Right atrium auricular region (tissue), 2 donors: ENCODE data around the gene PEX7. TPM values are rescaled to one million over a fixed set of nuclear protein-coding genes. Genes with fewer than 3 reads are reported as not detected.
"Not testable (repeated sequence)": the region's sequence is repeated elsewhere in the genome, so short reads cannot be mapped to it uniquely, and the experiment has no call there.

ENCODE experiments used
- DNase-seq: peaks from one replicate; pipeline ENCODE4 v3.0.0-alpha.2; 2019; ENCODE audit warnings: low spot score
- H3K27ac ChIP-seq, 2 donors: fragments of 200-600 bp; sonication (generic); 1 replicate in 1 of 2; 2 replicates in 1 of 2; pipeline ENCODE4 v1.5.1; 2016 to 2019
- H3K27me3 ChIP-seq, 2 donors: fragments of 200-600 bp; sonication (generic); one replicate each; pipeline versions ENCODE4 v1.5.1 to v1.6.0; 2017 to 2019
- H3K36me3 ChIP-seq: fragments of 200-600 bp; sonication (generic); one replicate; pipeline ENCODE4 v1.5.1; 2016
- H3K4me1 ChIP-seq, 2 donors: fragments of 200-600 bp; sonication (generic); one replicate each; pipeline versions ENCODE4 v1.5.1 to v1.6.0; 2017 to 2019
- H3K4me3 ChIP-seq, 2 donors: fragments of 200-600 bp; sonication (generic); 1 replicate in 1 of 2; 2 replicates in 1 of 2; pipeline ENCODE4 v1.5.1; 2017 to 2019; ENCODE audit warnings: mild to moderate bottlenecking in 1 of 2, moderate library complexity in 1 of 2
- H3K9me3 ChIP-seq, 2 donors: fragments of 200-600 bp; sonication (generic); one replicate each; pipeline ENCODE4 v1.5.1; 2019
- CTCF ChIP-seq, 2 donors: fragments of 200-600 bp; sonication (generic); IDR thresholded peaks; one replicate each; pipeline ENCODE4 v1.5.1; 2019; ENCODE audit warnings: antibody characterized with exemption in 2 of 2
- total RNA-seq, 2 donors: library from RNA; depleted of rRNA; stranded (reverse); fragments of >200 nt; gene quantifications; one replicate each; pipeline ENCODE4 v1.1.0, GENCODE V29; 2016

PEX7 gene
- total RNA-seq, 2 donors from 2014 or later: 7.2 to 14.5 TPM

GRCh38 chr6:136862662-136863061 lies 40.3 kb downstream of the PEX7 start:
- no peaks in the 10 kb centered on the region for H3K36me3 ChIP-seq
- H3K4me1 ChIP-seq: no peaks in the 10 kb centered on the region
- TF ChIP-seq CTCF (IDR thresholded peaks at IDR 0.05): no peak
- no peak overlapping the region for H3K4me3 ChIP-seq
- DNase-seq: no peak
- H3K27me3 ChIP-seq: no peaks in the 10 kb centered on the region
- no peak overlapping the region for H3K27ac ChIP-seq
- H3K9me3 ChIP-seq: no peaks in the 10 kb centered on the region

GRCh38 chr6:136863752-136864151 lies 41.4 kb downstream of the PEX7 start:
- no peaks in the 10 kb centered on the region for H3K9me3 ChIP-seq
- no peaks in the 10 kb centered on the region for H3K4me1 ChIP-seq
- DNase-seq: no peak
- TF ChIP-seq CTCF (IDR thresholded peaks at IDR 0.05): no peak
- no peak overlapping the region for H3K27ac ChIP-seq
- no peaks in the 10 kb centered on the region for H3K27me3 ChIP-seq
- no peak overlapping the region for H3K4me3 ChIP-seq
- H3K36me3 ChIP-seq: no peaks in the 10 kb centered on the region

GRCh38 chr6:136864676-136865075 lies 42.3 kb downstream of the PEX7 start:
- Histone ChIP-seq H3K36me3 (no peaks in the 10 kb centered on the region), H3K9me3 (no peaks in the 10 kb centered on the region), H3K4me1 (no peaks in the 10 kb centered on the region), H3K4me3 (no peak overlapping the region), H3K27me3 (no peaks in the 10 kb centered on the region), H3K27ac (no peak overlapping the region)
- no peak for DNase-seq
- no peak for TF ChIP-seq CTCF (IDR thresholded peaks at IDR 0.05)

GRCh38 chr6:136866872-136867416 lies 44.6 kb downstream of the PEX7 start:
- H3K27me3 ChIP-seq: no peaks in the 10 kb centered on the region
- H3K4me1 ChIP-seq: no peaks in the 10 kb centered on the region
- DNase-seq: no peak
- no peaks in the 10 kb centered on the region for H3K9me3 ChIP-seq
- peaks cover 6% of the 10 kb centered on the region for H3K36me3 ChIP-seq
- H3K4me3 ChIP-seq: no peak overlapping the region
- H3K27ac ChIP-seq: no peak overlapping the region
- TF ChIP-seq CTCF (IDR thresholded peaks at IDR 0.05): no peak

- Histone ChIP-seq H3K4me1 (no peaks in the 10 kb centered on the region), H3K27ac (no peak overlapping the region), H3K36me3 (peaks cover 6% of the 10 kb centered on the region), H3K27me3 (no peaks in the 10 kb centered on the region), H3K9me3 (peaks cover 5 to 17% of the 10 kb centered on the region in 2 donors), H3K4me3 (no peak overlapping the region)
- DNase-seq: no peak
- no peak for TF ChIP-seq CTCF (IDR thresholded peaks at IDR 0.05)
Observed at GRCh38 chr6:136869451-136869850, 47.1 kb downstream of the PEX7 start.

- Histone ChIP-seq H3K27me3 (no peaks in the 10 kb centered on the region), H3K9me3 (peaks cover 5 to 17% of the 10 kb centered on the region in 2 donors), H3K36me3 (peaks cover 6% of the 10 kb centered on the region), H3K27ac (no peak overlapping the region), H3K4me1 (no peaks in the 10 kb centered on the region), H3K4me3 (no peak overlapping the region)
- TF ChIP-seq CTCF (IDR thresholded peaks at IDR 0.05): no peak
- DNase-seq: no peak
Observed at GRCh38 chr6:136873748-136874147, 51.4 kb downstream of the PEX7 start.

- H3K27me3 ChIP-seq, H3K4me1 ChIP-seq, H3K36me3 ChIP-seq, H3K4me3 ChIP-seq, DNase-seq, H3K27ac ChIP-seq: not testable (repeated sequence)
- H3K9me3 ChIP-seq: peaks cover 5 to 17% of the 10 kb centered on the region in 2 donors
Observed at GRCh38 chr6:136876469-136876868, 54.1 kb downstream of the PEX7 start.
